Glutamatergic neuron (in vitro differentiated cells): ENCODE data around the gene KRT6C. TPM values are rescaled to one million over a fixed set of nuclear protein-coding genes. Genes with fewer than 3 reads are reported as not detected.

Experiments used
- DNase-seq: peaks from one replicate; pipeline ENCODE4 v3.0.0; 2022
- H3K27ac Mint-ChIP-seq: one replicate; pipeline ENCODE4 v1.8.0; 2020; ENCODE audit warnings: mild to moderate bottlenecking, mixed read lengths, inconsistent platforms; ENCODE audit not compliant: unreplicated experiment
- H3K27me3 Mint-ChIP-seq: one replicate; pipeline ENCODE4 v1.8.0; 2020; ENCODE audit warnings: mild to moderate bottlenecking, moderate library complexity, mixed read lengths, inconsistent platforms; ENCODE audit not compliant: unreplicated experiment
- H3K36me3 Mint-ChIP-seq: one replicate; pipeline ENCODE4 v1.8.0; 2020; ENCODE audit warnings: mild to moderate bottlenecking, mixed read lengths, inconsistent platforms; ENCODE audit not compliant: unreplicated experiment
- H3K4me1 Mint-ChIP-seq: one replicate; pipeline ENCODE4 v1.8.0; 2020; ENCODE audit warnings: mild to moderate bottlenecking, low read depth, mixed read lengths, inconsistent platforms; ENCODE audit not compliant: unreplicated experiment
- H3K4me3 Mint-ChIP-seq: one replicate; pipeline ENCODE4 v1.8.0; 2020; ENCODE audit warnings: mild to moderate bottlenecking, mixed read lengths, inconsistent platforms; ENCODE audit not compliant: unreplicated experiment
- H3K9me3 Mint-ChIP-seq: one replicate; pipeline ENCODE4 v1.8.0; 2020; ENCODE audit warnings: mild to moderate bottlenecking, moderate library complexity, mixed read lengths, inconsistent platforms; ENCODE audit not compliant: unreplicated experiment
- total RNA-seq: library from RNA; stranded (reverse); fragmentation: NEBNext Ultra II Directional; extraction: Animal tissue kit (Norgen Biotek cat#: 25700); gene quantifications from one replicate; pipeline ENCODE4 v1.2.1, GENCODE V29; 2021; ENCODE audit not compliant: unreplicated experiment
- TF ChIP-seq, protein P1 (sequence below): fragments of 200-600 bp; sonication (generic); IDR thresholded peaks from one replicate; pipeline ENCODE4 v1.5.0; 2021; ENCODE audit not compliant: partially characterized antibody, unreplicated experiment

The KRT6C gene
- total RNA-seq, 1 donor from 2014 or later: not detected

DNA sequence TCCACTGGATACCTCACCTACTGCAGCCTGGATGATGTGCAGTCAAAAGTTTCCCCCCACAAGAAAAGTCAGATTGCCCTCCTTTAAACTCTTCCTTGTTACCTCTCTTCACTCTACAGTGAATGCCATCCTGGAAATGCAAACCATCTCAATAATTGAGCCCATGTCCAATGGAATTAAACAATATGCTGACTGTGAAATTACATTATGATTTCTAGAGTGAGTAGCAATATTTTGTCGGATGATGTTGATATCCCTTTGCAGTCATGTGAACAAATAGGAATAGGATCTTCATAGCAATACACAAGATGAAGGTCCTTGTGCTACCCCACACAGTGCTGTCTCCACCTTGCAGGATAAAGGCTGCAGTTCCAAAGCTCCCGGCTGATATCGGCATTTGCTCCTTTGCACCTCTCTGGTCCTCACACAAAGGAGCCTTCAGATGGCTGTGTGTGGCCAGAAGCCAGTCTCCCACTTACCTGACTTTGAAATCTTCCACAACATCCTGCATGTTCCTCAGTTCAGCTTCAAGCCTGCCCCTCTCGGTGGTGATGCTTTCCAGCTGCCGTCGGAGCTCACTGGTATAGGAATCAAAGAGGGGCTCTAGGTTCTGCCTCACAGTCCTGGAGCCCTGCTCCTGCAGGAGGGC is 40.9 kb downstream of the KRT6C start:
- Mint-ChIP-seq H3K27me3 (peaks cover 9% of the 10 kb centered on the region), H3K4me1 (peaks cover 4% of the 10 kb centered on the region), H3K4me3 (no peak overlapping the region), H3K36me3 (no peaks in the 10 kb centered on the region), H3K9me3 (peaks cover 5% of the 10 kb centered on the region), H3K27ac (no peak overlapping the region)
- TF ChIP-seq, protein P1, sequence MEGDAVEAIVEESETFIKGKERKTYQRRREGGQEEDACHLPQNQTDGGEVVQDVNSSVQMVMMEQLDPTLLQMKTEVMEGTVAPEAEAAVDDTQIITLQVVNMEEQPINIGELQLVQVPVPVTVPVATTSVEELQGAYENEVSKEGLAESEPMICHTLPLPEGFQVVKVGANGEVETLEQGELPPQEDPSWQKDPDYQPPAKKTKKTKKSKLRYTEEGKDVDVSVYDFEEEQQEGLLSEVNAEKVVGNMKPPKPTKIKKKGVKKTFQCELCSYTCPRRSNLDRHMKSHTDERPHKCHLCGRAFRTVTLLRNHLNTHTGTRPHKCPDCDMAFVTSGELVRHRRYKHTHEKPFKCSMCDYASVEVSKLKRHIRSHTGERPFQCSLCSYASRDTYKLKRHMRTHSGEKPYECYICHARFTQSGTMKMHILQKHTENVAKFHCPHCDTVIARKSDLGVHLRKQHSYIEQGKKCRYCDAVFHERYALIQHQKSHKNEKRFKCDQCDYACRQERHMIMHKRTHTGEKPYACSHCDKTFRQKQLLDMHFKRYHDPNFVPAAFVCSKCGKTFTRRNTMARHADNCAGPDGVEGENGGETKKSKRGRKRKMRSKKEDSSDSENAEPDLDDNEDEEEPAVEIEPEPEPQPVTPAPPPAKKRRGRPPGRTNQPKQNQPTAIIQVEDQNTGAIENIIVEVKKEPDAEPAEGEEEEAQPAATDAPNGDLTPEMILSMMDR: no peak
- no peak for DNase-seq

DNA sequence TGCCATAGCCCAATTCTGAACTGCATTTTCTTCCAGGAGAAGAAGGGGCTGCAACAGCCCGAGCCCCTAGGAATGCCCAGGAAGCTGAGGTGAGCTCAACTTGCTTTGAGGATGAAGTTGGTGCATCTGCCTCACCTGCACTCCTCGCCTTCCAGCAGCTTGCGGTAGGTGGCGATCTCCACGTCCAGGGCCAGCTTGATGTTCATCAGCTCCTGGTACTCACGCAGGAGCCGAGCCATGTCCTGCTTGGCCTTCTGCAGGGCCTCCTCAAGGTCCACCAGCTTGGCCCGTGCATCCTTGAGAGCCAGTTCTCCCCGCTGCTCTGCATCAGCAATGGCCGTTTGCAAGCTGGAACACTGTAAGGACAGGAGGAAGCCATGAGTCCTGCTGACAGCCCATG is 45.5 kb downstream of the KRT6C start:
- no peak overlapping the region for H3K27ac Mint-ChIP-seq
- H3K27me3 Mint-ChIP-seq: peaks cover 9% of the 10 kb centered on the region
- H3K4me3 Mint-ChIP-seq: no peak overlapping the region
- no peaks in the 10 kb centered on the region for H3K4me1 Mint-ChIP-seq
- no peak for DNase-seq
- TF ChIP-seq, protein P1: no peak
- no peaks in the 10 kb centered on the region for H3K36me3 Mint-ChIP-seq
- H3K9me3 Mint-ChIP-seq: peaks cover 8% of the 10 kb centered on the region

DNA sequence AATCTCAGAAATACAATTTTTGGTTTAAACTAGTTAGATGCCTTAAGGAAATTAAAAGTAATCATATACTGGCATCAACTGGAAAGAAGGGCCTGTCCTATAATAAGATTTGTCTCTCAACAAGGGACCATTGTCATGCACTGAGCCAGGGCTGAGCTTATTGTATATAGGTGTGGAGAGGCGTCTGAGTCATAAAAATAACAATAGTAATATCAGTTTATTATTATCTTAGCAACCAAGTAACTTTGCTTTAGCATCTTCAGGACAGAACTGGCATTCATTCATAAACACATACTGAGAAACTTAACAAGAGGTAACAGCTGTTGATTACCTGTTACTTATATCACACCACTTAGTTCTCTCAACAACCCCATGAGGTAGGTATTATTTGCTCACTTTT is 46.5 kb downstream of the KRT6C start:
- H3K36me3 Mint-ChIP-seq: no peaks in the 10 kb centered on the region
- no peak overlapping the region for H3K27ac Mint-ChIP-seq
- TF ChIP-seq, protein P1: no peak
- H3K4me1 Mint-ChIP-seq: no peaks in the 10 kb centered on the region
- peaks cover 2% of the 10 kb centered on the region for H3K27me3 Mint-ChIP-seq
- H3K4me3 Mint-ChIP-seq: no peak overlapping the region
- no peak for DNase-seq
- H3K9me3 Mint-ChIP-seq: peaks cover 6% of the 10 kb centered on the region

DNA sequence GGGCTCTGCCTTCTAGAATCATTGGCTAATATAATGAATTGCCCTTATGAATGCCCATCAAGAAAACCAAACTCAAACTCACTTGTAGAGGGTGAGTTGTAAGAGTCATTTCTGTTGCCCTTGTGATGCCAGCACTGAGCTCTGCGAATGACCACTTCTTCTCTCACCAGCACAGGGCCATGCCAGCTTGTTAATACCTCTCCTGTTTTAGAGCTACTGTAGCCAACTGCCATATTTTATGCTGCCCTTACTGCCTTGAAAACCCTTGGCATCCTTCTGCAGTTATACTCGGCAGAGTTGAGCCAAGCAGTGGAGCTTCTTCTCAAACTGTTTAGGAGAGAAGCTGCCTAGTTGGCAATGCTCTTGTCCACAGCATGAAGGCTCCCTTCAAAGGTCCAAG is 47.6 kb downstream of the KRT6C start:
- Mint-ChIP-seq H3K9me3 (peaks cover 6% of the 10 kb centered on the region), H3K4me3 (no peak overlapping the region), H3K27me3 (peaks cover 2% of the 10 kb centered on the region), H3K4me1 (no peaks in the 10 kb centered on the region), H3K27ac (no peak overlapping the region), H3K36me3 (no peaks in the 10 kb centered on the region)
- TF ChIP-seq, protein P1: no peak
- DNase-seq: no peak

DNA sequence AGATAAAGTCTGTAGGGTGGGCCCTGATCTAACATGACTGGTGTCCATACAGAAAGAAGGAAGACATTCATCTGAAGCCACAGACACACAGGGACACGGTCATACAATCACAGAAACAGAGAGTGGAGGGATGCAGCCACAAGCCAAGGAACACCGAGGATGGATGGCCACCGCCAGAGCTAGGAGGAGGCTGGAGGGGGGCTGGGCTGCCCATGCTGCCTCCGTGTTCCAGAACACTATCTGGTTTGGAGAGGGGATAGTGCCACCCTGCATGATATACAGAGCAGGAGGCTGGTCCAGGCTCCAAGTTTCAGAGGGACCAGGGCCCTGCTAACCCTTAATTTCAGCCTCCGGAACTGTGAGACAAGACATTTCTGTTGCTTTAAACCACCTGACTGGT is 48.1 kb downstream of the KRT6C start:
- no peak overlapping the region for H3K27ac Mint-ChIP-seq
- no peaks in the 10 kb centered on the region for H3K36me3 Mint-ChIP-seq
- TF ChIP-seq, protein P1: no peak
- no peak overlapping the region for H3K4me3 Mint-ChIP-seq
- H3K27me3 Mint-ChIP-seq: peaks cover 2% of the 10 kb centered on the region
- DNase-seq: no peak
- H3K4me1 Mint-ChIP-seq: no peaks in the 10 kb centered on the region
- peaks cover 6% of the 10 kb centered on the region for H3K9me3 Mint-ChIP-seq
